A673 (cell line): Measurements from ENCODE around the gene ISCA2. TPM values are rescaled to one million over a fixed set of nuclear protein-coding genes. Genes with fewer than 3 reads are reported as not detected.
"Not testable (repeated sequence)": the region's sequence is repeated elsewhere in the genome, so short reads cannot be mapped to it uniquely, and the experiment has no call there.

Experiments
- BruUV-seq: library from RNA; stranded (reverse); fragments of 400-500 nt; replicated peaks from 2 replicates; lab custom pipeline; 2021; lab: Mats Ljungman, UMichigan
- CTCF ChIA-PET: fragments of 300-600 bp; sonication (Branson Sonifier 250); formaldehyde crosslinking; loops from one replicate; lab custom pipeline; 2022; ENCODE audit warnings: antibody characterized with exemption; lab: Charles Lee
- POLR2A ChIA-PET: fragments of 300-600 bp; sonication (Branson Sonifier 250); formaldehyde crosslinking; loops from one replicate; lab custom pipeline; 2022; ENCODE audit warnings: antibody characterized with exemption; ENCODE audit not compliant: low non-redundant PET; lab: Charles Lee
- DNase-seq: peaks from one replicate; pipeline ENCODE4 v3.0.0-alpha.2; 2015; ENCODE audit warnings: low spot score
- H3K27ac ChIP-seq: fragments of 200-600 bp; sonication (generic); 2 replicates; pipeline ENCODE4 v1.5.1; 2016; ENCODE audit warnings: mixed run types, low read depth, mild to moderate bottlenecking, mixed read lengths, antibody characterized with exemption, low read length; ENCODE audit not compliant: poor library complexity, severe bottlenecking
- H3K27me3 ChIP-seq: fragments of 200-600 bp; sonication (generic); replicated peaks from 2 replicates; pipeline ENCODE4 v1.6.1; 2017; ENCODE audit warnings: mixed run types, low read depth, mild to moderate bottlenecking, mixed read lengths, antibody characterized with exemption, low read length; ENCODE audit not compliant: insufficient read depth, poor library complexity
- H3K36me3 ChIP-seq: fragments of 200-600 bp; sonication (generic); 2 replicates; pipeline ENCODE4 v1.6.1; 2016; ENCODE audit warnings: mixed run types, mild to moderate bottlenecking, mixed read lengths, antibody characterized with exemption, low read length; ENCODE audit not compliant: insufficient read depth, poor library complexity, severe bottlenecking
- H3K4me1 ChIP-seq: fragments of 200-600 bp; sonication (generic); 2 replicates; pipeline ENCODE4 v1.6.1; 2017; ENCODE audit warnings: mixed run types, mild to moderate bottlenecking, mixed read lengths, antibody characterized with exemption, low read length; ENCODE audit not compliant: insufficient read depth, poor library complexity, severe bottlenecking
- H3K4me3 ChIP-seq: fragments of 200-600 bp; sonication (generic); 2 replicates; pipeline ENCODE4 v1.5.1; 2016; ENCODE audit warnings: low read depth, mixed run types, mild to moderate bottlenecking, mixed read lengths, low read length; ENCODE audit not compliant: poor library complexity, severe bottlenecking
- H3K9me3 ChIP-seq: fragments of 200-600 bp; sonication (generic); 2 replicates; pipeline ENCODE4 v1.6.1; 2016; ENCODE audit warnings: mixed run types, low read depth, mild to moderate bottlenecking, mixed read lengths, antibody characterized with exemption, low read length; ENCODE audit not compliant: poor library complexity, severe bottlenecking
- EZH2 ChIP-seq: fragments of 200-600 bp; sonication (generic); IDR thresholded peaks from 2 replicates; pipeline ENCODE4 v1.6.1; 2017; ENCODE audit warnings: borderline replicate concordance, low read depth, mild to moderate bottlenecking, mixed read lengths, antibody characterized with exemption, low read length; ENCODE audit not compliant: poor library complexity, severe bottlenecking
- intact Hi-C: fragments of 100-400 bp; cut with micrococcal nuclease; formaldehyde crosslinking; loops from one replicate; pipeline ENCODE4 v1.10.0; 2022; ENCODE audit not compliant: unreplicated experiment
- total RNA-seq: library from RNA; stranded (reverse); gene quantifications from 2 replicates; pipeline ENCODE4 v1.2.3, GENCODE V29; 2021
- TF ChIP-seq, protein P1 (sequence below): fragments of 300-800, 200-600 bp; sonication (generic); conservative IDR thresholded peaks from 2 replicates; pipeline ENCODE4 v1.5.1; 2017; ENCODE audit warnings: low read depth, mild to moderate bottlenecking, antibody characterized with exemption, low read length, moderate library complexity, mixed read lengths

ISCA2 gene
- total RNA-seq, 1 experiment from 2014 or later = 25.5 TPM

DNA sequence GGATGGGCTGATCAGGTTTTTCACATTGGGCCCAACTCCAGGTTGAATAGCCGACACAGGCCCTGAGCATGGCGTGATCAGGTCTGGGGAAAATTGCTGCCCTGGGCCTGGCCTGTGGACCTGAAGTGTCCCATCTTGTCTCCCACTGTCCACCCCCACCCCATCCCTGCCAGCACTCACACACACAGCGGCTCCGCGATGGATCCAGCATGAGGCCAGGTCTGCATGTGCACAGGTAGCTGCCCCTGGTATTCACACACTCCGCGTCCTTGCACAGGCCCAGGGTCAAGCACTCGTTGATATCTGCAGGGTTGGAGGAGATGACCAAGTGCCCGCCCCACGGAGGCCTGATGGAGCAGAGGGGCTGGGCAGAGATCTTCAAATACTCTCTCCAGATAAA, 38.7 kb downstream of the ISCA2 start:
- no peak for DNase-seq
- Histone ChIP-seq H3K36me3 (no peaks in the 10 kb centered on the region), H3K27me3 (no peaks in the 10 kb centered on the region), H3K4me1 (no peaks in the 10 kb centered on the region), H3K27ac (no peak overlapping the region), H3K4me3 (no peak overlapping the region), H3K9me3 (no peaks in the 10 kb centered on the region)
- ChIA-PET CTCF (no interaction called here), POLR2A (no interaction called here)
- intact Hi-C loops = no loop called here
- BruUV-seq = no TSS peak
- TF ChIP-seq, protein P1, sequence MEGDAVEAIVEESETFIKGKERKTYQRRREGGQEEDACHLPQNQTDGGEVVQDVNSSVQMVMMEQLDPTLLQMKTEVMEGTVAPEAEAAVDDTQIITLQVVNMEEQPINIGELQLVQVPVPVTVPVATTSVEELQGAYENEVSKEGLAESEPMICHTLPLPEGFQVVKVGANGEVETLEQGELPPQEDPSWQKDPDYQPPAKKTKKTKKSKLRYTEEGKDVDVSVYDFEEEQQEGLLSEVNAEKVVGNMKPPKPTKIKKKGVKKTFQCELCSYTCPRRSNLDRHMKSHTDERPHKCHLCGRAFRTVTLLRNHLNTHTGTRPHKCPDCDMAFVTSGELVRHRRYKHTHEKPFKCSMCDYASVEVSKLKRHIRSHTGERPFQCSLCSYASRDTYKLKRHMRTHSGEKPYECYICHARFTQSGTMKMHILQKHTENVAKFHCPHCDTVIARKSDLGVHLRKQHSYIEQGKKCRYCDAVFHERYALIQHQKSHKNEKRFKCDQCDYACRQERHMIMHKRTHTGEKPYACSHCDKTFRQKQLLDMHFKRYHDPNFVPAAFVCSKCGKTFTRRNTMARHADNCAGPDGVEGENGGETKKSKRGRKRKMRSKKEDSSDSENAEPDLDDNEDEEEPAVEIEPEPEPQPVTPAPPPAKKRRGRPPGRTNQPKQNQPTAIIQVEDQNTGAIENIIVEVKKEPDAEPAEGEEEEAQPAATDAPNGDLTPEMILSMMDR = no peak
- TF ChIP-seq EZH2 = no peak

DNA sequence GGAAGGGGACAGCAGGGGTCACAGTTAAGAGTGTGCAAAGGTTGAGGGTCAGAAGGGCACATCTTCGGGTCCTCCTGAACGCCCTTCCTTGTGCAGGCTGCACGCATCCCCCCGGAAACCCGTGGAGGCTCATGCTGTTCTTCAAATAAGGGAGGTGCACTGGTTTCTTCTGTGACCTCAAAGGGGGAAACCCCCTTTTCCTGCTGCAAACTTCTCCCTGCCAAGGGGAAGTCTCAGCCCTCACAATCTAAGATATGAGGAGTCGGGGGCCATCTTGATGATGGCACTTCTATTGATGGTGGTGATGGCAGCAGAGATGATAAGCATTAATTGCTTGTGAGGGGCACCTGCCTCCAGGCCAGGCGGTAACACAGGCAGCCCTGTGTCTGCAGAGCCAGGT, 40.0 kb downstream of the ISCA2 start:
- H3K4me1 ChIP-seq = no peaks in the 10 kb centered on the region
- intact Hi-C loops = no loop called here
- no peak overlapping the region for H3K4me3 ChIP-seq
- no peaks in the 10 kb centered on the region for H3K27me3 ChIP-seq
- H3K36me3 ChIP-seq = no peaks in the 10 kb centered on the region
- TF ChIP-seq, protein P1 = no peak
- H3K27ac ChIP-seq = no peak overlapping the region
- DNase-seq = no peak
- no TSS peak for BruUV-seq
- ChIA-PET CTCF (no interaction called here), POLR2A (no interaction called here)
- no peaks in the 10 kb centered on the region for H3K9me3 ChIP-seq

DNA sequence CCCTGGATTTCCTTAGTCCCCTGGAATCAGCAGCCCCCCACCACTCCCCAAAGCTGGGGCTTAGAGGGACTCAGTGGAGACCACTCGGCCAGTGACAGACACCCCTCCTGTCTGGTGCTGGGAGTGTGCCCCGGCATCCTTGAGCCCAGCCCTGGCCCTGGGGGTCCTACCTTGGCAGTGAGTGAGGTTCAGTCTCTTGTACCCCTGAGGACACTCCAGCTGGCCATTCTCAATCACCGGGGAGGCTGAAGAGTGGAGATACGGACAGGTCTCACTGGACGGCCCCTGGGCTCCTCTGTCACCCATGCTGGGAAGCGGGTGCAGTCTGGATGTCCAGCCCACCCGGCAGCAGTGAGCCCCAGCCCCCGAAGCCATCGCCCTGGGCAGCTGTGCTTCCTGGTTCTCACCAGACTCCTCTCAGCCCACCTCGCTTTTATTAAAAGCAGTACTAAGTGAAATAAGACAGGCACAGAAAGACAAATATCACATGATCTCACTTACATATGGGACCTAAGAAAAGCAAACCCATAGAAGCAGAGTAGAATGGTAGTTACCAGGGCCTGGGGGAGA, 42.3 kb downstream of the ISCA2 start:
- Histone ChIP-seq H3K27ac (no peak overlapping the region), H3K36me3 (no peaks in the 10 kb centered on the region), H3K4me1 (no peaks in the 10 kb centered on the region), H3K27me3 (no peaks in the 10 kb centered on the region), H3K9me3 (no peaks in the 10 kb centered on the region), H3K4me3 (no peak overlapping the region)
- TF ChIP-seq, protein P1 = no peak
- TF ChIP-seq EZH2 = no peak
- POLR2A ChIA-PET = no interaction called here
- DNase-seq = no peak
- CTCF ChIA-PET = no interaction called here
- intact Hi-C loops = no loop called here
- BruUV-seq = no TSS peak

DNA sequence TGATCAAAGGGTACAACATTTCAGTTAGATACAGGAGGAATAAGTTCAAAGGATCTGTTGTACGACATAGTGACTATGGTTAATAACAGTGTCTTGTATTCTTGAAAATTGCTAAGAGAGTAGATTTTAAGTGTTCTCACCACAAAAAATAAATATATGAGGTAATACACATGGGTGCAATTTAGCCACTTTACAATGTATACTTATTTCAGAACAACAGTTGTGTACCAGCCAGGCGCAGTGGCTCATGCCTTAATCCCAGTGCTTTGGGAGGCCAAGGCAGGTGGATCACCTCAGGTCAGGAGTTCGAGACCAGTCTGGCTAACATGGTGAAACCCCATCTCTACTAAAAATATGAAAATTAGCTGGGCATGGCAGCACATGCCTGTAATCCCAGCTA, 42.8 kb downstream of the ISCA2 start:
- intact Hi-C loops, BruUV-seq, CTCF ChIA-PET, H3K36me3 ChIP-seq, H3K4me3 ChIP-seq, H3K9me3 ChIP-seq, POLR2A ChIA-PET, H3K27ac ChIP-seq, H3K4me1 ChIP-seq, H3K27me3 ChIP-seq, DNase-seq: not testable (repeated sequence)
